ENCODE measurements around the gene NIN.

- TF ChIP-seq EZH2 (IDR thresholded peaks at IDR 0.05; ENCODE audit: insufficient read depth, low read length) (no peak), CTCF (IDR thresholded peaks at IDR 0.05; ENCODE audit: insufficient read depth, low read depth, low read length) (no peak)
These were observed 60.4 kb downstream of the NIN start for GRCh38 chr14:50770586-50770985.

Measured in astrocyte (in vitro differentiated cells and primary cell).